NCI-H2029 (cell line): Measurements from ENCODE around the gene CSK.
"Not testable (repeated sequence)": the region's sequence is repeated elsewhere in the genome, so short reads cannot be mapped to it uniquely, and the experiment has no call there.

Source experiments
- DNase-seq: peaks from one replicate; lab custom pipeline; 2025; lab: John Stamatoyannopoulos, UW

Gene CSK

DNA sequence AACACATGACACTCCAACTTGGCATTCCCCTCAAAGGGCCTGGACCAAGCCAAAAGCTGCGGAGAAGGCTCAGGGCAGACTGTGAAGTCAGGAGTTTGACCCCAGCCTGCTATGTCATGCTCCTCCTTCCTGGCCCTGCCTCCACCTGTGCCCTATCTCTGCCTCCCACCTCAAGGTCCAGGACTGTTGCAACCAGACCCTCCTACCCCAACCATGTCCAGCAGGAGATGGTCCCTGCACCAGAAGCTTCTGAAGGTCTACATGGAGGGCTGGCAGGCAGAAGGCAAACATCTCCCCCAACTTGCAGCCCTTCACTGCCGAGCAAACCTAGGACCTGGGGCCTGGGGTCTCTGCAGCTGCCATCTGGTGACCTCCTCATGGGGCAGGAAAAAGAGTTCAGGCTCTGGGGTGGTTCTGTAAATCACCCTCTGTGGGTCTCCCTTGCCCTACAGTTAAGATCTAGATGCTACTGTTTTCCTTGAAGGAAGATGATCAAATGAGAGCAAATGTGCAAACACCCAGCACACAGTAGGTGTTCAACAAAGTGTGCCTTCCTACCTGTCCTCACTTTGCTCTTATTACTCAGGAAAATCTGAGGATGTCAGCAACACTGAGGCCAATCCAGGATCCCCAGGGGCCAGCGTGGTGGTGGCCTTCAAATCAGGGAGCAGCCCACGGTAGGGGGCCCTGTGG, 11.5 kb upstream of the CSK start:
- DNase-seq, result no peak

DNA sequence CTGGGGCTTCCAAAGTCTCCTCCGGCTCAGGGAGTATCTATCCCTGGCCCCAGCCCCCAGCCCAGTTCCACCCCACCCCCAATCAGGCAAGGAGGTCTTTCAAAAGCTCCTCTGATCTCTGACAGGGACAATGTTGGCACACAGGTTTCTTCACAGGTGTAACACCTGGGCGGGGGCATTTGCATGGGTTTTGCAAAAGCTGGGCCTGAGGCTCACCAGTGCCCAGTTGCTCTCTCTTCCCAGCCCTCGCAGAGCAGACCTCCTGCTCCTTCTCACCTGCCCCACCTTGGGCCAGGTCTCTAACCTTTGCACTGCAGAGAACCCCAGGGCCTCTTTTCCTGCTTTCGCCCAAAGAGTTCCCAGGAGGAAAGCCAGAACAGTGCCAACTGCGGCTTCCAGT, 8.6 kb upstream of the CSK start:
- DNase-seq, result no peak

DNA sequence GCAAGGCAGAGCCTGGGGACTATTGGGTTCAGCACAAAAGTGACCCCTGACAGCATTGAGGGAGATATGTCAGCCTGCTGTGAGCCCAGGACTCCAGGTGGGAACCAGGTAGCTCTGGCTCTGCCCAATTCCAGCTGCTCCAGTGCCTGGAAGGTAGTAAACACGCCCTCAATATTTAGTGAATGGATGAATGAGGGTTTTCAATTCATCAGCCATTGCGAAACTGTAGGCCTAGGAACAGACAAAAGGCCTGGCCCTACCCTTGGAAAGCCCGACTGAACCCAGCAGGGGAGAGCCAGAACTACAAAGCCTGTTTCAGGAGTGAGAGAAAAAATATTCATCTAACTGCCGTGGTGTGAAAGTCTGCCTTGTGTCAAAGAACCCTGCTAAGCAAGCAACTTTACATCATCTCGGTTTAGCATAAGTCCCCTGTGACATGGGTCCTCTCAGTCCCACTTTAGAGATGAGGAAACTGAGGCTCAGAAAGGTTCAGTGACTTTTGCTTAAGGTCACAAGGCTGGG, 8.1 kb upstream of the CSK start:
- no peak for DNase-seq

DNA sequence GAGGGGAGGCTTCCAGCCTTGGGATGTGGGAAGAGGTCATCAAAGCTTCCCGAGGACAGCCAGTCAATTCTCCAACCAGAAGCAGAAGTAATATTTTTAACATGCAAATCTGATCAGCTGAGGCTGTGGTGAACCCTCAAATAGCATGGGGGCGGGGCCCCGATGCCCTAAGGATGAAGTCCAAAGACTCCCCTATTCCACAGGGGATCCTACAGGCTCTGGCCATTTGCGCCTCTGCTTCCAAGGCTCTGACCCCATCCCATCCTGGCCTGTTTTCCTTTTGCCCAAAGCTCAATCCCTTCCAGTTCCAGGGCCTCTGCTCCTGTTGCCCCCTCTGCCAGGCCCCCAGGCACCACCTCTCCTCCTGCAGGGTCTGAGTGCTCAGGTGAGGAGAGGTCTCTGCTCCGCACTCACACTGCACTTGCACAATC, 6.7 kb upstream of the CSK start:
- DNase-seq, result no peak

DNA sequence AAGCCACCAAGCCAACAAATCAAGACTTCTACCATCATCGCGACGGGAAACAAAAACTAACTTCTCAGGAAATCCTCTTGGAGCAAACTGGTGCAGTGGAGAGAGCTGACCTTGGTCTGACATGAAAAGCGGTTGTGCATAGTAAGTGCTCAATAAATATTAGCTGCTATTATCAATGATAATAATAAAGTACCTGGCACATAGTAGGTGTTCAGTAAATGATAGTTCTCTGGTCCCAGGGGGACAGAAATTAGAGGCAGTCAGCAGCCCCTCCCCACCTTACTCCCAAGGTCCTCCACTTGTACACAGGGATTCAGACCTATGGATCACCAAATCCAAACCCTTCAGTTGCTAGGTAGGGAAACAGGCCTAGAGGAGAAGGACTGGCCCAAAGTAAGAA, 6.0 kb upstream of the CSK start:
- no peak for DNase-seq

DNA sequence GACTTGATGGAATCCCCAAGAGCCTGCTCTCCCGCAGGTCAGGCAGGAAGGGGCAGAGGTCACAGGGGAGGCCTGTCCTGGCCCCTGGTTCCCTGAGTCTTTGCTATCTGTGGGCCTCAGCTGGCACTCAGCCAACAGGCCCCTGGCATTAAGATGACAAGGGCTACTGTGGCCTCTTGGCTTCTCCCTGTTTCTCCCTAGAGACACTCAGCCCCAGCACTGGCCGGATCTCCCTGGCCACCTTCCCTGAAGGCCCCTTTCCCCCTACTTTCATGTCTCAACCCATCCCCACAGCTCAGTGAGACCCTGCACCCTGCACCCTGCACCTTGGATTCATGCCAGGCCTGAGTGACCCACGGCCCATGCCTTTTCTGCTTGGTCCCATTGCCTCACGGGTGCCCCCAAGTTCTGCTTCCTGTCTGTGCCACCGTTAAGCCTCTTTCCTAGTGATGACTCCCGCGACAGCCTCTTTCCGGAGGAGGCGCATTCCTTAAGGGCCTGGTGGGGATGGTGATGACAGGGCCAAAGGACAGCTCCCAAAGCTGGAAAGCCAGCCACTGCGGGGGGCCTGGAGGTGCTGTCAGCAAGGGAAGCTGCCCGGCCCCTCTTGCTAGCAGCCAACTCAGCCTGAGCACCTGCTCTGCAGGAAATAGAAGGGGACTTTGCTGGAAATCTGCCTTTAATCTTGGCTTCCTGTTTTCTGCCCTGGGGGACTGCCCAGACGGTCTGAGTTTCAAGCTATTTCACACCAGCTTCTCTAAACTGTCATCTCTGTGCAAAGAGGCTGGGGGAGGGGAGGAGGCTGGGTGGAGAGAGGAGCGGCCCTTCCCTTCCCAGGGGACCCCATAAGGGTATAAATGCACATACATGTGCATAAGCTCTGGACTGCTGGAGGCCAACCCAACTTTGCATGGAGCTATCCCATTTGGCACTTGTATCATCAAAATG, 4.8 kb upstream of the CSK start:
- no peak for DNase-seq

DNA sequence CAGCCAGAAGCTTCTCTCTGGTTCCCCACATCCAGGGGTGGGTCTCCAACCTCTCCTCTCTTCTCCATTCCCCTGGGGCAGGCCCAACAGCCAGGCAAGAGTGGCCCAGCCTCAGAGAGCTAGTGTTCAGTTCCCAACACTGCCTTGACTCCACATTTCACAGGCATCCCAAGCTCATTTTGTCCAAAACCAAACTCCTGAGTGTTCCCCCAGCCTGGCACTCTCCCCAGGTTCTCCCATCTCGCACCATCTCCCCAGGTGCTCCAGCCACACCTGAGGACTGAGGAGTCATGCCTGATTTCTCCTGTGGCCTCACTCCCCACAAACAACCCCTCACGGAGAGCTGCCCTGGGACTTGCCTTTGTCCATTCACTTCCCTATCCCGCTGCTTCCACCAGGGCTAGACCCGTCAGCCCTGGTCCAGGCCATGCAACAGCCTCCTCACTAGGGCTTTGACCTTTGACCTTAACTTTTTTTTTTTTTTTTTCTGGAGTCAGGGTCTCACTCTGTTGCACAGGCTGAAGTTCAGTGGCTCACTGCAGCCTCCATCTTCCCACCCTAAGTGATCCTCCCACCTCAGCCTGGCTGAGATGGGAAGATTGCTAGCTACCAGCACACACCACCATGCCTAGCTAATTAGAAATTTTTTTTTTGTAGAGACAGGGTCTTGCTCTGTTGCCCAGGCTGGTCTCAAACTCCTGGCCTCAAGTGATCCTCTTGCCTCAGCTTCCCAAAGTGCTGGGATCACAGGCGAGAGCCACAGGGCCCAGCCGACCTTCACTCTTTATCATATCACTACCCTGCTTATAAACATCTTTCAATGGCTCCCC, 3.9 kb upstream of the CSK start:
- no peak for DNase-seq

DNA sequence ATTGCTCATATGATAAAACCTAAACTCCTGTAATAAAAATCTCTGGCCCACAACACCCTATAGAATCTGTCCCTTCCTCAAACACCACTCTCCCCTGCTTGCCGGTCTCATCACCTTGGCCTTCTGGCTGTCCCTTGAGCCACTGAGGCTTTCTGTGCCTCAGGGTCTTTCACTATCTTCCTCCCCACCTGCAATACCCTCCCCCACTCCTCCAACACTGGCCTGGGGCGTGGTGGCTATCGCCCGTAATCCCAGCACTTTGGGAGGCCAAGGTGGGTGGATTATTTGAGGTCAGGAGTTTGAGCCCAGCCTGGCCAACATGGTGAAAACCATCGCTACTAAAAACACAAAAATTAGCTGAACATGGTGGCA, 3.3 kb upstream of the CSK start:
- no peak for DNase-seq

DNA sequence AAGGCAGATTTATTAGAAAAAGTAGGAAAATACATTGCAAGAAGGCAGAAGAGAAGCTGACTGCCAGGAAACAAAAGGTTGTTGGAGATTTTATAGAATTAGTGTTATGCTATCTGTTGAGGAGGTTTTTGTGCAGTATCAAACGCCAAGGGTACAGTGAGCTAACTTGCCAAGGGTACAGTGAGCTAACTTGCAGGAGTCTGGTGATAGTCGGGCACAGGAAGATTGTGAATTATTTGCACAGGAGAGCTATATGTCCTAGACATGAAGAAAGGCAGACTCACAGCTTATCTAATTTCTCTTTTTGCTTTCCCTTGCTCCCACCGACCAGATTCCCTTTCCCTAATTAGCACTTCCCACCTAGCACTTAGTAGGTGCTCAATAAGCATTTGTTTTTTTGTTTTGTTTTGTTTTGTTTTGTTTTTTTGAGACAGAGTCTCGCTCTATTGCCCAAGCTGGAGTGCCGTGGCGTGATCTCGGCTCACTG, 2.7 kb upstream of the CSK start:
- no peak for DNase-seq

DNA sequence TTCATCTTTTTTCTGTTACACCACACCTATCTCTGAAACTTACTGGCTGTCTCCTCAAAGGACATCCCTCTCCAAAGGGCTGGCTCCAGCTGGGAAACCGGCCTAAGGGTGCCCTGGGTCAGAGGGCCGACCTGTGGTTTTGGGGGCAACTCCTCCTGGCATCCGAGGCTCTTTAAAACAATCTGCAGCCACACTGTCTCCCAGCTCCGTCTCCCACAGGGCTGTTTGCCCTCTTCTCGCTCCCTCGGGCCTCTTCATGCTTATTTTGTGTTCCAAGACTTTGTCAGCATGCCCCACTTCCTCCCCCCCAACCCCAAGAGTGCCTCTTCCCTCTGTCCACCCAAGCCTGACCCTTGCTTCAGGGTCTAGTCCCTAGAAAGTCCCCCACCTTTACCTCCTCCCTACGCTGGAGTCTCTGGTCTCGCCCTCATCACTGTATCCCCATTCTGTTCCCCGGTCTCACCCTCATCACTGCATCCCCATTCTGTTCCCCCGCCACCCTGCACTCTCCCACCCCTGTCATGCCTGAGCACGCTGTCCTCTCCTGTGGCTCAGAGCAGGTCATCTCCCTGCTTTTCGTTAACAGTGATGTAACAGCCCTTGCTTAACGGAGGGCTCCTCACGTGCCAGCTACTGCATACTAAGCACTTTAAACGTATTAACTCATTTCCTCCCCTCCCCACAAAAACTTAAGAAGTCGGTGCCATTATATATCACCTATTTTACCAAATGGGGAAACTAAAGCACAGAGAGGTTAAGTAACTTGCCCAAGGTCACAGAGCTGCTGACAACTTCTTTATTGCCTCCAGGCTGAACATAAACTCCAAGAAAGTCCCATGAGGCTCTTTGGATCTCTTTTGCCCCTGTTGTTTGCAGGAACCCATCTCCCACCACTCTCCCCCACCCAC, 1.1 kb upstream of the CSK start:
- DNase-seq, result no peak

DNA sequence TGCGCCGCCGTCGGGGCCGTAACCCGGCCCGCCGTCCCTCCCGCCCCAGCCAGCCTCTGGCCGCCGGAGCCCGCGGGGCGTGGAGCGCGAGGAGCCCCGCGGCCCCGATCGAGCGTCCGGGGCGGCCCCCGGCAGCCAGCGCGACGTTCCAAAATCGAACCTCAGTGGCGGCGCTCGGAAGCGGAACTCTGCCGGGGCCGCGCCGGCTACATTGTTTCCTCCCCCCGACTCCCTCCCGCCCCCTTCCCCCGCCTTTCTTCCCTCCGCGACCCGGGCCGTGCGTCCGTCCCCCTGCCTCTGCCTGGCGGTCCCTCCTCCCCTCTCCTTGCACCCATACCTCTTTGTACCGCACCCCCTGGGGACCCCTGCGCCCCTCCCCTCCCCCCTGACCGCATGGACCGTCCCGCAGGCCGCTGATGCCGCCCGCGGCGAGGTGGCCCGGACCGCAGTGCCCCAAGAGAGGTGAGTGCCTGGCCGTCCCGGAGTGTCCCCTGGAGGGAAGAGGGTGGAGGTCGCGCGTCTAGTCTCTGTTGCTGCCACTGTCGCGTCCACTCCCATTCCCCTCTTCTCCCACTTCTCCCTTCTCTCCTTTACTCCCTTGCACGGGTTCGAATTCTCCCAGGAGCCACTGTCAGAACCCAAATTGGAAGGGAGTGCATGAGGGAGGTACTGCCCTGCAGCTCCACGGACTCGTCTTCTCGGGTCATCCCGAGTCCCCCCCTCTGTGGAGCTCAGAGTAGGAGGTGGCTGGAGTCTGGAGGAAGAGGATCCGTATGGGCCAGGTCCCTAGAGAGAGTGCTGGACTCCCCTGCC, 585 bp downstream of the CSK start:
- no peak for DNase-seq

DNA sequence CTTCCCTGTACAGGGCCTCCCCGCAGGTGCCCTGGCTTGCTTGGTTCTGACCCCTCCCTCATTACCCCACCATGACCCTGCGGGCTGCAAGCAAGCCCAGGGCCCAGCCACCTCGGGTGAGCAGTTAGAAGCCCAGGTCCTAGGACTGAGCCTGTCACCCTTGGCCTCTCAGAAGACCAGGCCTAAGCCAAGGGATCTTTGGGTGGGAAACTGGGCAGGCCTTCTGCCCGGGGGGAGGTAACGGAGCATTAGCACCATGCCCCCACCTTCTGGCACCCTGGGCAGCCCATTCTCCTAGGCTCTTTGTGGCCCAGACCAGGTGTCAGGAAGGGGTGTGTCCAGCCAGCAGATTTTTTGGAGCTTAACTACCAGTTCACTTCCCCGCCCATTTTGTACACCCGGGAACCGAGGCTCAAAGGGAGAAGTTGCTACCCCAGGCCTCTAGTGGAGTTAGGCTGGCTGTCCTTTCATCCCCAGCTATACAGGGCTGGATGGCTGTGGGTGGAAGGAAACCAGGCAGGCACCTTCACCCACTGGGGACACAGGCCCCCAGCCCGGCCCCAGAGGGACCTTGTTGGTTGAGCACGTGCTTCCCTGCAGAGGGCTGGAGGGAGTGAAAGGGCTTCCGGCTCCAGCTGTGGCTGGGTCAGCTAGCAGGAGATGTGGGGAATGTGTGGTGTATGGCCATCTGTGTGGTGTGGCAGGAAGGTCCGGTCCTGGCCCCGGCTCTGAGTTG, 1.4 kb downstream of the CSK start:
- DNase-seq, result no peak

DNA sequence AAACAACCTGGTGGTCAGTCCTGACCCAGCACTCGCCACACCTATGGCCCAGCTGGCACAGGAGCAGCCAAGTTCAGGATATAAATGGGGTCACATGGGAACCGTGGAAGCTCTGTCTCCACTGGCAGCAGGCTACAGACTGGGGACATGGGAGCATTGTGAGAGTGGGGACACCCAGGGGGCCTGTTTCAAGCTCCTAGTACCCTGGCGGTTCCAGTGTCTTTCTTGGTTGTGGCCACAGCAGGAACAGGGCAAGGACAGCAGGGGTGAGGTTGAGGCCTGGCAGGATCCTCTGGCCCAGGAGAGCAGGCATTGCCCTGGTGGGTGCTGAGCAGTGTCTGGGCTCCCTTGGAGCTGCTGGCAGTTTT, 1.9 kb downstream of the CSK start:
- DNase-seq, result no peak

DNA sequence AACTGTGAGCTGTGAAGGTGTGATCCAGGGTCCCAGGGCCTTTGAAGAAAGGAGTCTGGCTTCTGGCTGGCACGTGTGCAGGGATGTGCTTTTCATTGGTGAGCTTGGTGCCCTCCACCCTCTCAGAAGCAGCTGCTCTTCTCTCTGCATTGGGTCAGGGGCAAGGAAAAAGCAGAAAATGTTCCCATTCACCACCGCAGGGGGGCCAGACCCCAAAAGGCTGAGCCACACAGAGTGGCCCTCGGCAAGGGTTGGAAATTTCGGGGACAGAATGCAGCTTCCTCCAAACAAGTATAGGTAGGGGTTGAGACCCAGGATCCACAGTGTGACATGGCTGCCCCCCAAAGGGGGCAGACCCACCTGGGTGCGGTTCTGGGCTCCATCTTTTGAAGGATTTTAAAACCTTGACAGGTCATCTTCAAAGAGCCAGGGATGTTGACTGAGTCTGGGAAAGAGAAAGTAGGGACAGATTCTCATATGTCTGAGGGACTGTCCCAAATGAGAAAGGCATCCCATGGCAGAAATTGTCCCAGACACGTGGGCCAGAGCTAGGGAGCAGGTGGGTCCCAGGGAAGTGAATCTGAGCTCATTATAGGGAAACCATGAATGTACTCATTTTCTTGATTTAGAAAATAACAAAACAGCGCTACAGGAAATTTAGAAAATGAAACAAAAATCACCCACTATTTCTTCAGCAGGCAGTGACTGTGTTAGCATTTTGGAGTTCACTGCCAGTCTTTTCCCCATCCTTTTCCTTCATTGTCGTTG, 2.7 kb downstream of the CSK start:
- DNase-seq, result no peak

DNA sequence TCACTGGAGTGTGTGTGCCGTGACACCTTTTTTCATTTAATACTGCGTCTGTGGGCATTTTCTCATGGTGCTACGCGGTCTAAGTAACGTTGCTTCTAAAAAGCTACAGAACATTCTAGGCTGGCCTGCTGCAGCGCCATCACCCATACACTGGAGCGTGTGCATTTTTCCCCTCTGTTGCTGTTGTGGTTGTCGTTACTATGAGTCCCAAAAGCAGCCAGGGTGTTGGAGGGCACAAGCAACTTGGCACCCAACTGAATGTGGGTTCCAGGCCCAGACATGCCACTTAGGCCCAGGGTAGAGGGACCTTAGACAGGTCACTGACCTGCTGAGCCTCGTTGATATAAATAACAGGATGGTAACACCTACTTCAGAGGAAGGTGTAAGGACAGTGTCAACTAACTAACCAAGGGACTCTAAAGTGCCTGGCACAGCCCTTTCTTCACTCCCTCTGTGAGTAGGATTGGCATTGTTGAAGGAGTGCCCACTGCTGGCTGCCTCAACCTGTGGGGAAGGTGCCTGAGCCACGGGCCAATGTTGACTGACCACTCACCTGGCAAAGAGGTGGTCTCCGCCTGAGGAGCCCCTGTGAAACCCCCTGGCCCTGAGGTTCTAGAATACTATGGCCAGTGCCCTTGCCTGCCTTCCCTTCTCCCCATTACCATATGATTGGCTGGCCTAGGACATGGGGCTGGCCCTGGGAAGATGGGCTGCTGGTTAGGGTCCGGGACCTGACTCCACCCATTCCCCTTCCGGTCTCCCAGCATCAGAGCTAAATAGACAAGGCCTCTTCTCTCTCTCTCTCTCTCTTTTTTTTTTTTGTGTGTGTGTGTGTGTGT, 3.5 kb downstream of the CSK start:
- DNase-seq, result no peak

DNA sequence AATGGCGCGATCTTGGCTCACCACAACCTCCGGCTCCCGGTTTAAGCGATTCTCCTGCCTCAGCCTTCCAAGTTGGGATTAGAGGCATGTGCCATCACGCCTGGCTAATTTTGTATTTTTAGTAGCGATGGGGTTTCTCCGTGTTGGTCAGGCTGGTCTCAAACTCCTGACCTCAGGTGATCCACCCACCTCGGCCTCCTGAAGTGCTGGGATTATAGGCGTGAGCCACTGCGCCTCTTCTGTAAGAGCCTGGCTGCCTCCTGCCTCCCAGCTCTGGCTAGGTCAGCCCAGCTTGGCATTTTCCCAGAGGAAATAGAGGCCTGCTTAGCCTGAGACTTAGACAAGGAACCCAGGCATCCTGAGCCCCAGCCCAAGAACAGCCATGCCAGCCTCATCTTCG, 4.2 kb downstream of the CSK start:
- DNase-seq, result not testable (repeated sequence)

DNA sequence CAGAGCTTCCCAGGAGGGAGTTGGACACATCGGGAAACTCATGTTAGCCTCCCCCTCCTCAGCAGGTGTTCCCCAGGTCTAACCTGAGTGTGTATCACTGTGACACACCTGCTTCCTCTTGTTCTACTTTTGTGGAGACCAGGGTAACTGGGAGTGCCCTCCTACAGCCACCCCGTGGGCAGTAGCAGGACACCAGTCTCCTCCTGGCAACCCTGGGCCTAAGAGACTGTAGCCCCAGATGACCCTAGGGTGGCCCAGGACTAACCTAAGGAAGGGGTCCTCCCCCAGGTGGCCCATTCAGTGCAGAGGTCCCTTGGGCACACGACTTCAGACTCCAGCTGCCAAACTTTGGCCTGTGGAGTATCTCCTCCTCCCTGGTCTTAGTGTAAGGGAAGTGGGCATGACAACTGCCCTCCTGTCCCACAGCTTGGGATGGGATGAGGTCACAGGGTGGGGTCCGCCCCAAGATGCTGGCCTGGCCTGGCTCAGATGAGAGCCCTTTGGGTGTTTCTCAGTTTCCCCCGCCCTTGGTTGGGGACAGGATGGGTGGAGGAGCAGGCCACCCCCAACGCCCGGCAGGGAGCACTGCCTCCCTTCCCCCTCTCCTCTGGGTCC, 4.8 kb downstream of the CSK start:
- DNase-seq, result no peak
